H9 (cell line): ENCODE measurements around the gene GSS. TPM values are rescaled to one million over a fixed set of nuclear protein-coding genes. Genes with fewer than 3 reads are reported as not detected.

Experiments used
- DNase-seq: peaks from one replicate; pipeline ENCODE4 v3.0.0-alpha.2; 2017
- H2AFZ ChIP-seq: one replicate; pipeline ENCODE4 v1.6.1; 2013; ENCODE audit warnings: mild to moderate bottlenecking, low read length, control low read depth, moderate library complexity
- H2AK5ac ChIP-seq: 2 replicates; pipeline ENCODE4 v1.6.1; 2013; ENCODE audit warnings: low read length, control low read depth, mixed read lengths; ENCODE audit not compliant: insufficient read length
- H2BK120ac ChIP-seq: one replicate; pipeline ENCODE4 v1.6.1; 2013; ENCODE audit warnings: low read depth, mild to moderate bottlenecking, low read length, control low read depth, inconsistent platforms; ENCODE audit not compliant: poor library complexity, severe bottlenecking
- H2BK12ac ChIP-seq: 2 replicates; pipeline ENCODE4 v1.6.1; 2013; ENCODE audit warnings: low read length, control low read depth, mixed read lengths, low read depth; ENCODE audit not compliant: insufficient read length
- H2BK15ac ChIP-seq: 2 replicates; pipeline ENCODE4 v1.6.1; 2013; ENCODE audit warnings: low read depth, low read length, control low read depth
- H2BK20ac ChIP-seq: one replicate; pipeline ENCODE4 v1.6.1; 2013; ENCODE audit warnings: low read depth, mild to moderate bottlenecking, low read length, control low read depth, inconsistent platforms; ENCODE audit not compliant: poor library complexity, severe bottlenecking
- H2BK5ac ChIP-seq: 2 replicates; pipeline ENCODE4 v1.6.1; 2013; ENCODE audit warnings: low read length, control low read depth, mixed read lengths; ENCODE audit not compliant: insufficient read length
- H3K14ac ChIP-seq: 2 replicates; pipeline ENCODE4 v1.6.1; 2013; ENCODE audit warnings: low read length, control low read depth; ENCODE audit not compliant: insufficient read depth
- H3K18ac ChIP-seq: 2 replicates; pipeline ENCODE4 v1.6.1; 2013; ENCODE audit warnings: low read depth, mild to moderate bottlenecking, mixed read lengths, low read length, control low read depth; ENCODE audit not compliant: insufficient read length
- H3K23ac ChIP-seq: 2 replicates; pipeline ENCODE4 v1.6.1; 2013; ENCODE audit warnings: low read length, control low read depth, mixed read lengths, low read depth; ENCODE audit not compliant: insufficient read length
- H3K23me2 ChIP-seq: 2 replicates; pipeline ENCODE4 v1.6.1; 2013; ENCODE audit warnings: low read depth, mild to moderate bottlenecking, mixed read lengths, low read length, control low read depth; ENCODE audit not compliant: insufficient read length, poor library complexity, severe bottlenecking
- H3K27ac ChIP-seq: 2 replicates; pipeline ENCODE4 v1.5.1; 2013; ENCODE audit warnings: low read length, control low read depth, mixed read lengths, low read depth; ENCODE audit not compliant: insufficient read length
- H3K27me3 ChIP-seq: 2 replicates; pipeline ENCODE4 v1.6.1; 2013; ENCODE audit warnings: low read length, control low read depth, inconsistent platforms; ENCODE audit not compliant: insufficient read depth
- H3K4ac ChIP-seq: 2 replicates; pipeline ENCODE4 v1.6.1; 2013; ENCODE audit warnings: low read depth, mild to moderate bottlenecking, control low read depth, inconsistent platforms, low read length, moderate library complexity
- H3K4me1 ChIP-seq: 2 replicates; pipeline ENCODE4 v1.6.1; 2013; ENCODE audit warnings: low read length, control low read depth, inconsistent platforms; ENCODE audit not compliant: insufficient read depth
- H3K4me2 ChIP-seq: 2 replicates; pipeline ENCODE4 v1.6.1; 2013; ENCODE audit warnings: low read length, control low read depth, mixed read lengths; ENCODE audit not compliant: insufficient read length, insufficient read depth
- H3K56ac ChIP-seq: 2 replicates; pipeline ENCODE4 v1.6.1; 2013; ENCODE audit warnings: low read depth, mild to moderate bottlenecking, mixed read lengths, low read length, control low read depth; ENCODE audit not compliant: insufficient read length
- H3K79me1 ChIP-seq: 2 replicates; pipeline ENCODE4 v1.6.1; 2013; ENCODE audit warnings: low read depth, mild to moderate bottlenecking, moderate library complexity, low read length, control low read depth, inconsistent platforms; ENCODE audit not compliant: insufficient read depth, poor library complexity, severe bottlenecking
- H3K79me2 ChIP-seq: 2 replicates; pipeline ENCODE4 v1.6.1; 2013; ENCODE audit warnings: low read length, control low read depth, inconsistent platforms; ENCODE audit not compliant: insufficient read depth
- H3K9ac ChIP-seq: 2 replicates; pipeline ENCODE4 v1.6.1; 2013; ENCODE audit warnings: low read length, control low read depth, mixed read lengths; ENCODE audit not compliant: insufficient read length; ENCODE audit errors: extremely low read depth
- H3K9me3 ChIP-seq: one replicate; pipeline ENCODE4 v1.6.1; 2013; ENCODE audit warnings: low read depth, low read length, inconsistent platforms; ENCODE audit not compliant: control insufficient read depth
- H3T11ph ChIP-seq: one replicate; pipeline ENCODE4 v1.6.1; 2013; ENCODE audit warnings: mild to moderate bottlenecking, low read length, control low read depth, inconsistent platforms
- H4K20me1 ChIP-seq: one replicate; pipeline ENCODE4 v1.6.1; 2013; ENCODE audit not compliant: control insufficient read depth, insufficient read length, insufficient read depth
- H4K5ac ChIP-seq: 2 replicates; pipeline ENCODE4 v1.6.1; 2013; ENCODE audit warnings: low read depth, mild to moderate bottlenecking, mixed read lengths, low read length, control low read depth; ENCODE audit not compliant: insufficient read length
- H4K8ac ChIP-seq: replicated peaks from 2 replicates; pipeline ENCODE4 v1.6.1; 2013; ENCODE audit warnings: low read length, control low read depth, mixed read lengths, low read depth; ENCODE audit not compliant: insufficient read length
- H4K91ac ChIP-seq: 2 replicates; pipeline ENCODE4 v1.6.1; 2013; ENCODE audit warnings: low read depth, mild to moderate bottlenecking, moderate library complexity, mixed read lengths, low read length, control low read depth; ENCODE audit not compliant: insufficient read length
- H3K27ac Mint-ChIP-seq, 3 experiments: 2 replicates in 2 of 3; 3 replicates in 1 of 3; pipeline ENCODE4 v1.8.0; 2020 to 2021; ENCODE audit warnings: mixed read lengths in 3 of 3, mild to moderate bottlenecking in 1 of 3, moderate library complexity in 1 of 3
- H3K27me3 Mint-ChIP-seq: 2 replicates; pipeline ENCODE4 v1.8.0; 2021; ENCODE audit warnings: low read depth, mild to moderate bottlenecking, moderate library complexity, mixed read lengths
- H3K36me3 Mint-ChIP-seq, 3 experiments: 2 replicates in 2 of 3; 3 replicates in 1 of 3; pipeline ENCODE4 v1.8.0; 2020 to 2021; ENCODE audit warnings: low read depth in 3 of 3, mixed read lengths in 3 of 3; ENCODE audit not compliant: insufficient read depth in 1 of 3
- H3K4me1 Mint-ChIP-seq, 2 experiments: 2 replicates each; pipeline ENCODE4 v1.8.0; 2020; ENCODE audit warnings: mixed read lengths in 2 of 2
- H3K4me3 Mint-ChIP-seq, 2 experiments: 2 replicates in 1 of 2; 3 replicates in 1 of 2; pipeline ENCODE4 v1.8.0; 2020 to 2021; ENCODE audit warnings: mild to moderate bottlenecking in 2 of 2, mixed read lengths in 2 of 2, moderate library complexity in 1 of 2
- H3K9me3 Mint-ChIP-seq, 2 experiments: 2 replicates in 1 of 2; 3 replicates in 1 of 2; pipeline ENCODE4 v1.8.0; 2020; ENCODE audit warnings: mild to moderate bottlenecking in 2 of 2, mixed read lengths in 2 of 2, moderate library complexity in 1 of 2
- CTCF ChIP-seq: fragments of 200-600 bp; sonication (generic); conservative IDR thresholded peaks from 3 replicates; pipeline ENCODE4 v1.8.0; 2021; ENCODE audit warnings: antibody characterized with exemption, mild to moderate bottlenecking
- WGBS: extraction: QIAGEN DNeasy Blood & Tissue Kit; methylation state at CpG from one replicate; pipeline ENCODE4 v1.1.7; 2013; ENCODE audit warnings: missing lambda C conversion rate, low lambda C conversion rate, mixed read lengths; ENCODE audit not compliant: insufficient read length; ENCODE audit errors: extremely low coverage; 5-methylcytosine and 5-hydroxymethylcytosine counted together
- total RNA-seq: library from RNA; stranded (reverse); gene quantifications from 2 replicates; pipeline ENCODE4 v1.2.1, GENCODE V29; 2021

Gene GSS
- total RNA-seq, 1 experiment from 2014 or later: 48.5 TPM

GRCh38 chr20:34996243-34997028 is 40.8 kb upstream of the GSS start:
- Mint-ChIP-seq H3K36me3 (peaks cover 13 to 64% (median 47%) of the 10 kb centered on the region in 3 experiments; a peak in 6 of 7 replicates), H3K4me3 (peak overlapping the region in 1 of 2 experiments; percentile 49; a peak in 2 of 5 replicates), H3K27me3 (no peaks in the 10 kb centered on the region; the same call in 1 of the 2 replicates), H3K27ac (peak overlapping the region in 1 of 3 experiments; percentile 74; a peak in 2 of 7 replicates), H3K4me1 (peaks cover 0 to 3% of the 10 kb centered on the region in 2 experiments; a peak in 1 of 4 replicates), H3K9me3 (no peaks in the 10 kb centered on the region; a peak in 1 of 5 replicates)
- no peak overlapping the region for H2AFZ ChIP-seq
- H3K18ac ChIP-seq: no peak overlapping the region
- no peak overlapping the region for H4K8ac ChIP-seq
- H2BK15ac ChIP-seq: no peak overlapping the region
- H3K56ac ChIP-seq: no peak overlapping the region
- H2BK20ac ChIP-seq: no peak overlapping the region
- H3K14ac ChIP-seq: no peak overlapping the region
- H3K23ac ChIP-seq: no peak overlapping the region
- no peaks in the 10 kb centered on the region for H3K79me1 ChIP-seq
- no peak overlapping the region for H2AK5ac ChIP-seq
- no peak for DNase-seq
- no peak overlapping the region for H2BK12ac ChIP-seq
- no peaks in the 10 kb centered on the region for H3K79me2 ChIP-seq
- no peak overlapping the region for H2BK5ac ChIP-seq
- H3K27ac ChIP-seq: no peak overlapping the region
- H3K4me1 ChIP-seq: no peaks in the 10 kb centered on the region
- TF ChIP-seq CTCF: no peak
- no peak overlapping the region for H4K5ac ChIP-seq
- WGBS: no CpG with 5 or more reads among the region's 26 CpGs
- H3K9ac ChIP-seq: no peak overlapping the region
- H3K4ac ChIP-seq: no peak overlapping the region
- H3K23me2 ChIP-seq: no peaks in the 10 kb centered on the region
- H3K27me3 ChIP-seq: no peaks in the 10 kb centered on the region
- H2BK120ac ChIP-seq: no peak overlapping the region
- no peaks in the 10 kb centered on the region for H3K9me3 ChIP-seq
- no peak overlapping the region for H3K4me2 ChIP-seq
- no peak overlapping the region for H4K91ac ChIP-seq
- no peak overlapping the region for H3T11ph ChIP-seq
- H4K20me1 ChIP-seq: no peaks in the 10 kb centered on the region
